GM19025 (cell line): ENCODE measurements around the gene DDHD1.

Experiments
- ATAC-seq: cut with Tn5 transposase; IDR thresholded peaks from one replicate; pipeline ENCODE4 v1.9.1; 2021; ENCODE audit warnings: mild to moderate bottlenecking, low read depth, moderate library complexity; ENCODE audit not compliant: unreplicated experiment

The DDHD1 gene

DNA sequence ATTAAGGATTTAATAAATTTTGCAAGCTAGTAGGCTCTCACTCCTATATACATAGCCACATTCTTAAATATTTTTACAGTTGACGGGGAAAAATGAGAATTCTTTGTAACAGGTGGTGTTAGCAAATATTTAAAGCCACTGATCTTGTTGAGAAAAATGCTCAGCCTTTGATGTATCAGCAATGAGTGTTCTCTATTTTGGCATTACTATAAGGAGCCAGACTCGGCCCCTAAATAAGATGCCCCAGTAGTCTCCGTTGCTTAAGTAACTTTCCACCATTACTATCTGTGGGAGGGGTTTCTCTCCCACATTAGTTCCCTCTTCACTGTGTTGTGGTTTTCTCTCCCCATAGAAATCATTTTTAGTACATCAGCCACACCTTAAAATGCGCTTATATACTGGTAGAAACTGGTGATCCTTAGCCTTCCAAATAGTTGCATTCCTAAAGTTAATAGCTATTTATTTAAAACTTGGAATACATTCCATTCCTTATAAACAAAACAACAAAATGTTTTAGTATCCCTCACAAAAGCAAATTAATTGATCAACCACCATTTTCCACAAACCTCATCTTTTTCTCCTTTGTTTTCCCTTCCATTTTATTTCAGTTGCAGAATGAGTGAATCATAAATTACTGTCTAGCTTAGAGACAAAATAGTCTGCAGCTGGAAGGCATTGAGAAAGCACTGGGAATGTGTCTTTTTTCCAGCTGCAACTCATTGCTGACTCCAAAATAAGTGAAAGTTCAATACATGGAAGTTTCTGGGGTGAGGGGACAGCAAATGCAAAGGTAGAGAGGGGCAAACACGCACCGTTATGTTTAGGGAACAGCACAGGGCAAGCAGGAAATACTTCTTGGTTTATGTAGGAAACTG lies 117.5 kb downstream of the DDHD1 start:
- no peak for ATAC-seq

DNA sequence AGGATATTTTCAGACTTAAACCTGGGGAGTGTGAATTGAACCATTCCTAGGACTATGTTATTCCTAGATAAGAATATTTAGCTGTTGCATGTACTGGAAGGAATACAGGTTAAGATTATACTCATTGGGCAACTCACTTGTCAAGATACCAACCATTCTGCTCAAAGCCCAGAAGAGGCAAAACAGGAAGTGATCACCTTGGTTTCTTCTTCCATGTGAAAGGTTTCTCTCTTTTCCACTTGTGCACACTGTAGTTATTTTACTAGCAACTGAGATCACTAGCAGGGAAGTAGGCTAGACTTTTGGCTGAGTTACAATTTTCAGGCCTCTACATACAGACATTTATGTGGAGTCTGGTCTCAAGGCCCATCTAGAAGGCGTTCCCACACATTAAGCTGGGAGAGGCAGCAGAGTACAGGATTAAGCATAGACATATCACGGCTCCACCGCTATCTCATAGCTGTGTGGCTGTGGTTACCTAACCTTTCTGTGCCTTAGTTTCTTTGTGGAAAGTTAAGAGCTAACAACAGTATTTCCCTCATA lies 118.4 kb downstream of the DDHD1 start:
- no peak for ATAC-seq

DNA sequence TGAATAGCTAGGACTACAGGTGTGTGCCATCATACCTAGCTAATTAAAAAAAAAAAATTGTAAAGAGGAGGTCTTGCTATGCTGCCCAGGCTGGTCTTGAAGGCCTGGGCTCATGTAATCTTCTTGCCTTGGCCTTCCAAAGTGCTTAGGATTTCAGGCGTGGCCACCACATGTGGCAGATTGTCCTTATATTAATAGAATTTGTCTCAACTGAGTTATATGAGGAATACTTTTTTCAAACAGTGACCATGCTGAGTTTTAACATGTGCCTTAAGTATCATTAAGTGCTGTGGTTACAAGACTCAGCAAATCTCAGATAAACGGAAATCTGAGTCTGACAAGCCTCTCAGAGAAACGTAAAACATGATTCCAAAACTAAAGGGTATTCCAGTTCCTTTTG lies 119.1 kb downstream of the DDHD1 start:
- ATAC-seq: no peak

DNA sequence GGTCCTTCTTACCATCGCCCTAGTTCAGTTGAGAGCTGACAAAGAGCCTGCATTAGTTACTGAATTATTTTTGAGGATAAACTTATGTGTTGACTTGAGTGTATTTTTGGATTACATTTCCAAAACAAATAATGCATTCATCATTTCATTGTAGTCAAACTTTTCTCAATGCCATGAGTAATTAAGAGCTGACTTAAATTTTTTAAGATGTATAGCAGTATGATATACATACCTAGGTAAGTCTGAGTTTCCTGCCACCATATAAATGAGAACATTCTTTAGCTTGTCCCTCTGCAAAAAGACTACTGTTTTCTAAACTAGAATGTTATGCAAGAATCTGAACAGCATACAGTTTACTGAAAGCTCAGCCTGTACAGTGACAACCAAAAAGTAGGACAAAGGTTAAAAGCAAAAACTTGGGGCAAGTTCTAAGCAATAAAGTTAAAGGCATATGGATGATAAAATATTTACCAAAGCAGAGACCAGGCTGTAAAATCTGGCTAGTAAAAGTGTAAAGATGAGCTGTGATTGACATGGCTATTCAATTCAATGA lies 120.2 kb downstream of the DDHD1 start:
- ATAC-seq: no peak

DNA sequence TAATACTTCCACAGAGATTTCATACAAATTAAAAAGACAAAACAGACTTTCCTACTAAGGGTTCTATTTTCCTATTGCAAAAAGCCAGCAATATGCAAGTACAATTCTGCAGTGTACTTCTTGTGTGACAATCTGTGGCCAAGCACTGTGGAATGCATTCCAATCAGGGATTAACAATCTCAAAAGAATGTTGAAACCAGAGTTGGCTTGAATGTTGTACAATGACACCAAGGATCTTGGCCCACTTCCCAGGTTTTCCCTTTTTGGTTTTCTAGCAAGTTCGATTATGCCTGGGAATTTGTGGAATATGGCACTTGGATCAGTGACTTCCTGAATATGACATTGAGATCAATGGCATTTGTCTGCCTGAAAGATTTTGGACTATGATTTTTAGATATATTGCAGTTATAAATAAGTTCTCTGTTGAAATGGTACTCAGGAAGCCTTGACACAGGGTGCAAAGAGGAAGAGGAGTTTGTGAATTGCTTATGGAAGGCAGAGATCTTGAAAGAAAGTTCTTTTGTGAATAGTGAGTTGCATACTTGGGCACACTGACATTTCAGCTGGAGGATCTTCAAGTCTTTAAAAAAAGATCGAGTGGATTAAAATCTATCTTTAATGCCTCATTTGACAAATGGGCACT lies 120.8 kb downstream of the DDHD1 start:
- ATAC-seq: no peak

DNA sequence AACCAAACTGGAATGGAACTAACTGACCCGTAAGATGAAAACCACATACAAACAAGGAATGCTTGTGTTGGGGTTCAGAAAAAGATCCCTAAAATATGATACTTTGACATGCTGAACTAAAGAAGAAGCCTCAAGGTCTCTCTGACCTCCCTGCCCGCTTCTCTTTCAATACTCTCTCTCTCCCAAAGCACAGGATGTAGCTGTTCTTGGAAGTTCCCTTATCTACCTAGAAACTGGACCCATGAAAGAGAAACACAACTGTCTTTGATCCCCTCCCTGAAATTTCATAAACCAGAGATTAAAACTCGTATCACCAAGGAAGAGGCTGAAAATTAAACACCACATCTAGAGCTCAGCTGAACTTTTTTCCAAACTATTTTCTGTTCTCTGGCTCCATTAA lies 125.6 kb downstream of the DDHD1 start:
- ATAC-seq: no peak

DNA sequence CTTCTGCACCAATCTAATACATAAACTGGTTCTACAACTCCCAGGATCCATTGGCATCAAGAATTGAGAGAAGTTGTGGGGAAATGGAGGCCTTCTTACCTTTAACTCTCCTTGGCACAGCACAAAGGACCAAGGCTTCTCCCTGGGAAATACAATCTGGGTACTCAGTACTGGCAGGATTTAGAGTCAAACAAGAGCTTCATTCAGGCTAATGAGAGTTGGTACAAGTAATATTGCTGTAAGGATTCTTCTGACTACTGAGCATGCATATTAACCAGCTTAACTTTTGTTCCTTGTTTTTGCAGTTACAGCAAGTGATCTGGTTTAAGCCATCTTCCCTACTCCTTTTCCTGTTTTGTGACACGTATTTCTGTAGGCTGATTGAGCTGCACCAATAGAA lies 126.1 kb downstream of the DDHD1 start:
- ATAC-seq: no peak

DNA sequence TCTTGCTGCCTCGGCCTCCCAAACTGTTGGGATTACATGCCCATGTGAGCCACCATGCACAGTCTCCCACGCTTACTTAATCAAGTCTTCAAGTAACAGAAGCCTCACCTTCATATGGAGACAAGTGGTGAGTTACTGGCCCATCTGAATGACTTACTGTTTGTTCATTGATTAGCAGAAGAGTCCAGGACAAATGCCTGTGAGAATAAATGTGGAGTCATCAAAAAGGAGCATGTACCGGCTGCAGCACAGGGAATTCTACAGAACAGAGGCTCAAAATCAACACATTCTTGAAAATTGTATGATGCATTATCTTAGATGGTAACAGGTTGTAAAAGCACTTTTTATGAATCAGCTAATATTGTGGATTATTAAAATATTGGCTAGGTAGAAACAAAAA lies 129.8 kb downstream of the DDHD1 start:
- ATAC-seq: no peak

DNA sequence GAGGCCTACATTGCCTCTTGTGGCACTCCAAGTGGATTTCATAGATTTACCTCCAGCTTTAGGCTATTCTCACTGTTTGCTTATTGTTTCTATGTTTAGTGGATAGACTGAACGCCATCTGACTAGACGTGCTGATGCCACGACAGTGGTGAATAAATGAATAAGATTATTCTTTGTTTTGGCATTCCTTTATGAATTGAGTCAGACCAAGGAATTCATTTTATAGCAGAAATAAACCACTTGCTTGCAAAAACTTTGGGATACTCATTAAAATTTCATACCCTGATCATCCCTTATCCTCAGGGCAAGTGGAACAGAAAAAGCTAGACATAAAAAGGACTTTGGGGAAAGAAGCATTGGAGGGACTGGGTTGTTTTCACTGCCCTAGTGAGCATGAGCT lies 130.5 kb downstream of the DDHD1 start:
- no peak for ATAC-seq

DNA sequence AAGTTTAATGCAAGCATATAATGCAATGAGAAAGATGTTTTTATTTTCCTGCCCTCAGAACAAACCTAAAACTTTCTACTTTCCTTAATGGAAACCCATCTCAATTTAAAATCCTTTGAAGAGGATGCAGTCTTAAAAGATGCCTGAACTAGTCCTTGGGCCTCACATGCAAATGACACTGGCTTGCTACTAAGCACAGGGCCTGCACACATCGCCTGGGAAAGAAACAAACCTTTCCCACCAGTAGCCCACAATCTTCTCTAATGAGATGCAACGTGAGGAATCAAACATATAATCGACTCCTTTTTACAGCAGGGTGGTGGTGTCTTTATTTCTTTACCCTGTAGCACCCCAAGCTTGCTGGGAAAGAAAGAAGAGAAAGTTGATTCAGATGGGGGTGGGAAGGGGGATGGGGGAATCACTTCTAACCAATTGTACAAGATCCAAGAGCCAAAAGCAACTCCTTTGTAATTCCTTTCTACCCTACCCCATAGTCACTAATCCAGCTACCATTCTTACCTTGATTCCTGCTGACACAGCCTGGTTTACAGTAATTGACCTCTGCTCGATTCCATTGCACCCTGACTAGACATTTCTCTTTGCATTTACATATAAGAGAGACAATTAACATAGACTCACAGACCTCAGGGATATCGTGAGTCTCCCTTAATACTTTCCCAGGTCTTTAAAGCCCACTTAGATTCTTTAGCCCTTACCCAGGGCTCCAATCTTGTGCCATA lies 132.8 kb downstream of the DDHD1 start:
- ATAC-seq: no peak

DNA sequence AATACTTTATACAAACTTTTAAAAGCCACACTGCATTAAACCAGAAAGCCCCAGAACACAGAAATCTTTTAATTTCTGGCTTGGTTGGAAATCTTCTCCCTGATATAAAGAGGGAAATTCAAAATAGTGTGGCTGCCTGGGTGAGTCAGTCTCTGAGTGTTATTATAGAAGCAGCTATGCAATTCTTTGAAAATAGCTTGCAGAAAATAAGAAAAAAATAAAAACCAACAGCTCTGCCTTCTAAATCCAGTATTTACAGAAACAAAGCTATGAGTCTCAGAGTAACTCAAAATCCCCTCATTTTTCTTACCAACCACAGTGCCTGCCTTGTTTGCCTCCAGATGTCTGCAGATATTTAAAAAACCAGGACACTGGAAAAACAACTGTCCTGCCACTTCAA lies 133.7 kb downstream of the DDHD1 start:
- ATAC-seq: no peak

DNA sequence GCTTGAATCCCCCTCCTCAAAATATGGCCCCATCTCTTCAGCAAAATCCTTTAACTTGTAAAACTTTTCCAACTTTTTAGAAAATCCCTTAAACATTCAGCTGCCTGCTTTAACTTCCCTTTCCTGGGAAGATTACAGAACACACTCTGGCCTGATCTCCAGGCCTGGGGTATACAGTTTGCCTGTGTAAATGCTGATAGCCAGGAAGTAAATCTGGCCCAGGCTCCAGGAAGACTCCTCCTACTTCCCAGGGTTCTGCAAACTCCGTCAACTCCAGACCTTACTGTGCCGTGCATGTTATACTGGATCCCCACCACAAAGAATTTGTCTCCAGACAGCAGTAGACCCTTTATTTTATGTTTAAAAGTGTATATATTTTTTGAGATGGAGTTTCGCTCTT lies 135.3 kb downstream of the DDHD1 start:
- ATAC-seq: no peak

DNA sequence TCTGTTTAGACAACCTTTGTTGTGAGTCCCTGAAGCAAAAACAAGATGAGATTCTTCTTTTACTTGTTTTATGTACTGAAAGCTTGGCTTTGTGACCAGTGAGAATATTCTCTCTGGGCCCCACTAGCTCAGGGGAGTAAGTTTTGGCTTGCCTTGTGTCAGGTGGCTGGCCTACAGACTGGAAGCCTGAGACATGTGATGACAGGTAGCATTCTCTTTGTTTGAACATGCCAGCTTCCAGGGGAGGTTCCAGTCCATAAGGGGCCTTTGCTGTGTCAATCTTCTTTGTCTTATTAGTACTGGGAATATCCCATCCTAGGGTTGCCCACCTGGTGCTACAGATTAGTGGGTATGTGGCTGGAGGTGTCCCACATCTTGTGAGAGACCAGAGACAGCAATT lies 136.2 kb downstream of the DDHD1 start:
- ATAC-seq: no peak

DNA sequence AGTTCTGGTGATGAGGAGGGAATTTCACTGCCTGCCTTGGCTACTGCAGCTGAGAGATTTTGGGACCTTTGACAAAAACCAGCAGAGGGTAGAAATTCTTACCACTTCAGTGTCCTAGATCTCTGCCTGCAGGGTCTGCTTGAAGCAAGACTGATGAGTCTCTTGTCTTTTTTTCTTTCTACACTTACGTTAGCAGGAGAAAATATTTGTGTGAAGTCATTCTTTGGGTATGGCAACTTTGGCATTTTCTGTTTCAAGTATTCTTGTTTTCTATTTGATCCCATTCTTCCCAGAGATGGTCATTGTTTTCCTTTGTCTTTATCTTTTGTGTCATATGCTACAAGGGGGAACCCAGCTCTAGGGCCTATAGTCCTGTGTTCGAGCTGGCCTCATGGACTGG lies 136.6 kb downstream of the DDHD1 start:
- ATAC-seq: no peak

DNA sequence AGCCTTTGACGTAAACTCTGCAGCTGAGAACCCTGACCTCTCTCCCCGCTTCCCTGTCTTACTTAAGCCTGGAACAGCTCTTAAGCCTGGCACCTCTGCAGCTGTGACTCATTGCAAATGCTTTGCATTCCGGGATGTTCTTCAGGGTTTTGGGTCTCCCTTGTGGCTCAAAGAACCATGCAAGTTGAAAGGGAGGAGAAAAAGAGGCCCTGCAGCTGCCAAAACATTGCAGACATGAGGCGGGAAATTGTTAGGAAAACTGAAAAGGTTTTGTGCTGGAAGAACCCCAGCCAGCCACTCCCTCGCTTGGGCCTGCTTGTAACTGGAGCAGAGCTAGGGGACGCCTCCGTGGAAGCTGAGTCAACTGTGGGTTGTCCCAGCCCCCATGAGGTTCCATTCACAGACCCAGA lies 142.1 kb downstream of the DDHD1 start:
- no peak for ATAC-seq

DNA sequence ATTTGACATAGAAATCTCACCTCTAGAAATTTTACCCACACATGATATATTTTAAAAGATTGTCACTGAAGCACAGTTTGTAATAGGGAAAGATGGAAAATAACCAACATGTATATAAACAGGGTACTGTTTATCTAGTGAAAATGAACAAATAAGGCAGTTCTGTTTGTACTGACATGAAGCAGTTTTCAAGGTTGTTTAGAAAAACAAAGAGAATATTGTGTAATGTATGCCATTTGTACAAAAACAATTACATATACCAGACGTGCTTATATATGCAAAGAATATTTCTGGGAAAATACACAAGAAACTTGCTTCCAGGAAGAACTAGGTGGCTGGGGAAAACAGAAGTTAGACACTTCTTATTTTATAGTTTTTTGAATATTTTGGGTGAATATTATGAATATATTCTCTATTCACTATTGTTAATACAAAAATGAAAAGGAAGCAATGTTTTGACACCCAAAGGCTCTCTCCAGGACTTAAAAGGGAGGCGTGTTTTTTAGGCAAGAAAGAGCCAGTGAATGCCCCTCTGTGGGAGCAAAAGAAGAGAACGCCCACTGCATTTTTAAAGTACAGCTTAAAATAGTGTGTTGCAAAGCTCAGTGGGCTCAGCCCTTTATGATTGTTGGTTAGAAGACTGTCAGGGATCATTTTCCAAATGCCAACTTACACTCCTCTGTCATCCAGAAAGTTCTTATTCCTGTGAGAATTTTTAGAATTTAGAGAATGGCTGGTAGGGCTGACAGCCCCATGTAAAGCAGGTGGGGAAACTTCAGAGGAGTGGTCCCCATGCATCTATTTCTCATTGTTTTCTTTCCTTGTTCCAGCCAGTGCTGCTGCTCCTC lies 142.7 kb downstream of the DDHD1 start:
- no peak for ATAC-seq

DNA sequence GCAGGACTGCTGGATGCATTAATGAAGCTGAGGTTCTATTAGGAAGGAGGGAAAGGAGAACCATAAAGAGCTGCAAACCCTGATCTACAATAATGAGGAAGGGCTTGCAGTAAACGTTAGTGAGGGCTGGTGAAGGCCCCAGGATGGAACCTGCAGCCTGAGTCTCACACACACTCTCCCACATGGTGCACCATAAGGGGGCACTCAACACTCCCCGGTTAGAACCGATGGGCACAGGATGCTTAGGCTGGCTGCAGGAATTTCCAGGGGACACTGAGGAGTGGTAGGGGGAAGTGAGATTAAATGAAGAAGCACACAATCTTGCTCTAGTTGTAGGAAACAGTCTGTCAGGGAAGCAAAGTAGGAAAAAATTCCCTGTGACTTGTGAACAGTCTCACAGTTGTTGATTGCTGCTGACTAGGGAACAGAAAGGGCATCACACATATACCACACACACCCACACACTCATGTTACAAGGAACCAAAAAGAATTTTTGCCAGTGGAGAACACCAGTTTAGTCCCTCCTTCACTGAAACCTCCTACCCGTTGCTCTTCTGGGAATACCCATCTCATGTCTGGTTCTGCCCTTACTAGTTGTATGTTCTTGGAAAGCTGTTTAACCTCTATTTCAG lies 146.1 kb downstream of the DDHD1 start:
- no peak for ATAC-seq

DNA sequence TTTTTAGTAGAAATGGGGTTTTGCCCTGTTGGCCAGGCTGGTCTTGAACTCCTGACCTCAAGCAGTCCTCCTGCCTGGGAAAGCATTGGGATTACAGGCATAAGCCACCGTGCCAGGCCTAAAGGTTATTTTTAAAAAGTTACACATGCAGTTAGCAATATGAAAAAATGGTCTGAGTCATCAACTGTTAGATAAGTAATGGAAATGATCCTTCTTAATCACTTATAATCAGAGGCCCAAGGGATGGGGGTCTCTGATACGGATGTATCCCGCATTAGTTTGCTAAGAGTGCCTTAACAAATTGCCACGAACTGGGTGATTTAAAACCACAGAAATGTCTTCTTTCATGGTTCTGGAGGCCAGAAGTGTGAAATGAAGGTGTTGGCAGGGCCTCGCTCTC lies 148.1 kb downstream of the DDHD1 start:
- ATAC-seq: no peak

DNA sequence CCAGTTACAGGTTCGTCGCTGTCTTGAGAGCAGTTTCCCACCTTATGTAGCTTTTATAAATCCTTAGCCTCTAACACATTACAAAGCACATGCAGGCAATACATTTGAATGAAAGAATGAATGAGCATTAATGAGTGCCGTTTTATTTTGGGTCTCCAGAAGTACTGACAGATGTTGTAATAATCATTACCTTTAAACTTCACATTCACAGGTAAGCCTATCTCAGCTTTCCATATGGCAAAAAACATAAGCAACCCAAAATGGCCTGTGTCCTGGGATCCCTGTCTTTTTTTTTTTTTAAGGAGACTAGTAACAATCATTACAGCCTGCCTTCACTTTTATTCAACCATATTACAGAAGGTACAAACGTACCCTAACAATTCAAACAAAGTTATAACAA lies 149.3 kb downstream of the DDHD1 start:
- ATAC-seq: no peak

DNA sequence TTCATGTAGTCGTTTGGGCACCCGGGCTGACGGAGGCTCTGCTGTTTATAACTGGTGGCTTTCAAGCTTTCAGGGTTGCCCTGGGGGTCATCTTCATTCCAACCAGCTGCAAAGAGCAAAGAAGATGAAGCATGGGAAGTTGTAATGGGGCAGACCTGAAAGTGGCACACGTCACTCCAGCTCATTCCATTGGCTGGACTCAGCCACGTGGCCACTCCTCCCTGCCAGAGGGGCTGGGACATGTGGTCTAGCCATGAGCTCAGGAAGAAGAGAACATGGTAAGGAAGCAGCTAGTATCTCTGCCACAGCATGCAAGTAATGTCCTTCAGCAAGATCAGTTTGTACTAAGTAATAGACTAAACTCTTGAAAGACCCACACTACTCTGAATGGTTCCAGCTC lies 150.5 kb downstream of the DDHD1 start:
- no peak for ATAC-seq
